SW 1271 (cell line): ENCODE measurements around the gene GSTM1.
"Not testable (repeated sequence)": the region's sequence is repeated elsewhere in the genome, so short reads cannot be mapped to it uniquely, and the experiment has no call there.

Source experiments
- DNase-seq, 2 experiments: peaks; one replicate each; lab custom pipeline; 2025; lab: John Stamatoyannopoulos, UW

Gene GSTM1

DNA sequence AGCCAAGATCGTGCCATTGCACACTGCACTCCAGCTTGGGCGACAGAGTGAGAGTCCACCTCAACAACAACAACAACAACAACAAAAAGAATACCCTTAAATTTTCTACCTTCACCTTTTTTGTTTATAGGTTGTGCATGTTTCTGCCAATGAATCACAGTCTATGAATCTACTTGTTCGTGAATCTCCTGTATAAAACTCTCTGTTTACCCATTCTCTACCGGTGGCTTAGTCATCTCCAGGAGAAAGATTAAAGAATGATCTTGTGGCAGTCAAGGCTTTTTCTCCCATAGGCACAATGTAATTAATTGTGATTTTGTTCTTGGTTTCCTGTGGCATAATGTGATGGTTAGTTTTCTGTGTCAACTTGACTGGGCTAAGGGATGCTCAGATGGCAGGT, 10.2 kb downstream of the GSTM1 start:
- DNase-seq, result not testable (repeated sequence)

- DNase-seq, result not testable (repeated sequence)
Measured at GRCh38 chr1:109702940-109703339, 15.3 kb downstream of the GSTM1 start.

- no peak for DNase-seq
Measured at GRCh38 chr1:109704173-109704572, 16.6 kb downstream of the GSTM1 start.

DNA sequence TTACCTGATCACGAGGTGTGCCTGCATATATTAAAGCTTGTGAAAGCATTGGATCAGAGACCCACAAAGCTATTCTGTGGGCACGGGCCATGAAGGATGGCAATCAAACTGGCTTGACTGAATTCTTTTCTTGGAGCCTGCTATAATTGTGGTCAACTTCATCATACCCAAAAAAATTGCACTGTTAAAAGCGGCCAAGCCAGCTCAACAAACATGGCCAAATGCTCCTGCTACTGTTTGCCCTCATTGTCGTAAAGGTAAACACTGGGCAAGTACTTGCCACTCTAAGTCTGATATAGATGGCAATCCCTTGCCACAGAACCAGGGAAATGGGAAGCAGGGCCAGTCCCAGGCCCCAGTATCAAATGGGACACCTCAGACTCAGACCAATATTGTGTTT, 17.8 kb downstream of the GSTM1 start:
- no peak for DNase-seq

DNA sequence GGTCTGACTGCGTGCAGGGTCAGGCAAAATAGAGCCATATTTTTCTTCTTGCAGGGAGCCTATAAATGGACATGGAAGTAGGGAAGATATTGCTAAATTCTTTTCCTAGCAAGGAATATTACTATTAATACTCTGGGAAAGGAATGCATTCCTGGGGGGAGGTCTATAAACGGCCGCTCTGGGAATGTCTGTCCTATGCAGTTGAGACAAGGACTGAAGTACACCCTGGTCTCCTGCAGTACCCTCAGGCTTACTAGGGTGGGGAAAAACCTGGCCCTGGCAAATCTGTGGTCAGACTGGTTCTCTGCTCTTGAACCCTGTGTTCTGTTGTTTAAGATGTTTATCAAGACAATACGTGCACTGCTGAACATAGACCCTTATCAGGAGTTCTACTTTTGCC, 21.3 kb downstream of the GSTM1 start:
- not testable (repeated sequence) for DNase-seq

- DNase-seq, result not testable (repeated sequence)
Measured at GRCh38 chr1:109709822-109710221, 22.2 kb downstream of the GSTM1 start.

DNA sequence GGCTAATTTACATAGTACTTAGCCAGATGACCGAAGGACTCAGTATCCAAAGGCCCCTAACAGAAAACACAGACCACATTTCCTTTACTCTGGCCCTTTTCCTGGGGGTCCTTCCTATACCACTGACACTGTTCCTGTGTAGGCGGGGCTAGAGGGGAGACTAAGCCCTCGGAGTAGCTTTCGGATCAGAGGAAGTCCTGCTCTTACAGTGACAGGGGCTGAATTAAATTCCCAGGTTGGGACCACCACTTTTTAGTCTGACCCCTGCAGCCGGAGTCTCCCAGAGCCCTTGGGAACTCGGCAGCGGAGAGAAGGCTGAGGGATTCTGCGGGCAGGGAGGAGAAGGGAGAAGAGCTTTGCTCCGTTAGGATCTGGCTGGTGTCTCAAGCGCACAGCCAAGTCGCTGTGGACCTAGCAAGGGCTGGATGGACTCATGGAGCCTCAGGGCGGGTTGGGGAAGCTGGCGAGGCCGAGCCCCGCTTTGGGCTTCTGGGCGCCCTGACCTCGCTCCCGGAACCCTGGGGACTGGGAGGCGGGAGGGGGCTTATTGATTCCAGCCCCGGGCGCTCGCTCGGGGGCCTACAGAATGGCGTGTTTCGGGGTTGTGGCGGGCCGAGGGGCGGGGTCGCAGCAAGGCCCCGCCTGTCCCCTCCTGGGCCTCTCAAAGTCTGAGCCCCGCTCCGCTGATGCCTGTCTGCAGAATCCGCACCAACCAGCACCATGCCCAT, 24.1 kb downstream of the GSTM1 start, which contains the start of gene GSTM5:
Gene GSTM5 (plus strand): TSS at position 659 of the 728 bp plus-strand sequence. CDS start 62 bp downstream, at position 721.
- DNase-seq, result not testable (repeated sequence)

- no peak for DNase-seq
Measured at GRCh38 chr1:109712321-109712864, 24.8 kb downstream of the GSTM1 start.

DNA sequence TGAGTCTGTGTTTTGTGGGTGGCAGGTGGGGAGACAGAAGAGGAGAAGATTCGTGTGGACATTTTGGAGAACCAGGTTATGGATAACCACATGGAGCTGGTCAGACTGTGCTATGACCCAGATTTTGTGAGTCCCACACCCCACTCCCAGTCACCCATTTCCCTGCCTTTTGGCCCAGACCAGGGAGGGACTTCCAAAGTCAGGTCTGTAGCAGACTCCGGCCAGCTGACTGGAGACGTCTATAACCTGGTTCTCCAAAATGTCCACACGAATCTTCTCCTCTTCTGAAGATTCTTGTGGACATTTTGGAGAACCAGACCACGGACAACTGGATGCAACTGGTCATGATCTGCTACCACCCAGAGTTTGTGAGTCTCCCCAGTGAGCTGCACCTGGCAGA, 26.0 kb downstream of the GSTM1 start:
- no peak for DNase-seq

- no peak for DNase-seq
Measured at GRCh38 chr1:109714661-109715372, 27.2 kb downstream of the GSTM1 start.

DNA sequence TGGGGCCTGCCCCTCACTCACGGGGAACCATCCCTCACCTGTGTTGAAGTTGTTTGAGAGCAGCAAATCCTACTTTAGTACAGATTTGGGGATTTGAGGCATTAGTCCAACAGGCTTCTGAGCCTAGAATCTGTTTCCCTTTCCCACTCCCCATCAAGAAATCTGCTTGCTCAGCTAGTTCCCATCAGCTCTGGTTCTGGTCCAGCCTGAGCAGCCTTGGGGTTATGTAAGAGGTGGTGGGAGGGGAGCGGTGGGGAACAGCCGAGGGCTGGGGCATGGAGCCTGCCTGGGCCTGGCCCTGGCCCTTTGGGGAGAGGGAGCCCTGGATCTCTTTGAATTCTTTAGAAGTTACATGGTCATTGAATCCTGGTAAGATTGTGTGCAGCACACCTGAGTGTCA, 28.5 kb downstream of the GSTM1 start:
- DNase-seq, result no peak

GRCh38 chr1:109716570-109717090, 29.0 kb downstream of the GSTM1 start:
- no peak for DNase-seq

- no peak for DNase-seq
Measured at GRCh38 chr1:109717729-109718128, 30.1 kb downstream of the GSTM1 start.

DNA sequence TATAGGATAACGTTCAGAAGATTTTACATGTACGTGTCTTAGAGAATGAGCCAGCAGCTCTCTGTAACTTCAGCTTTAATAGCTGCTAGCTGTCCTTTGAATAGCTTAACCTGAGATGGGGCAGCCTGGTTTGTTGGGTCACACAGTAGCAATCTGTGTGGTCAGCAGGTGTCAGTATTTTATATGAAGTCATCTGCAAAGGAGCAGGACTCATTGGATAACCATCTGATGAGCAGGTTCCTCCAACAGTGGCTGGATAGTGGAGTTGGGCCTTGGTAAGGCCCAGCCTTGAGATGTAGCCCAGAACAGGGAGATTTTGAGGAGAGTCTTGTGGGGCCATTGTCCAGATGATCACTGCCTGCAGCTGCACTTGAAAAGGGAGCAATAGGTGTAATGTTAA, 30.9 kb downstream of the GSTM1 start:
- DNase-seq, result peak in 1 of 2 experiments; percentile 9

DNA sequence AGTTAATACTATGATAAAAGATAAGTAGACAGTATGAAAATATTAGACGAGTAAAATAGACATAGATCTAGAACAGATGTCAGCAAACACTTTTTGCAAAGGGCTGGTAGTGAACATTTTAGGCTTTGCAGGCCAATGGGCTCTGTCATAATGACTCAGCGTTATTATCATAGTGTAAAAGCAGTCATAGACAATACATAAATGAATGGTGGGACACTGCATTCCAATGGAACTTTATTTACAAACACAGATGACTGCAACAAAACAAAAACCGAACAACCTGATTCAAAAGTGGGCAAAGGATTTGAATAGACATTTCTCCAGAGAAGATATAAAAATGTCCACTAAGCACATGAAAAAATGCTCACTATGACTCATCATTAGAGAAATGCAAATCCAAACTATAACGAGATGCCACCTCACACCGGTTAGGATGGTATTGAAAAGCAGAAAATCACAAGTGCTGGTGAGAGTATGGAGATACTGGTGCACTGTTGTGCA, 31.8 kb downstream of the GSTM1 start:
- no peak for DNase-seq

DNA sequence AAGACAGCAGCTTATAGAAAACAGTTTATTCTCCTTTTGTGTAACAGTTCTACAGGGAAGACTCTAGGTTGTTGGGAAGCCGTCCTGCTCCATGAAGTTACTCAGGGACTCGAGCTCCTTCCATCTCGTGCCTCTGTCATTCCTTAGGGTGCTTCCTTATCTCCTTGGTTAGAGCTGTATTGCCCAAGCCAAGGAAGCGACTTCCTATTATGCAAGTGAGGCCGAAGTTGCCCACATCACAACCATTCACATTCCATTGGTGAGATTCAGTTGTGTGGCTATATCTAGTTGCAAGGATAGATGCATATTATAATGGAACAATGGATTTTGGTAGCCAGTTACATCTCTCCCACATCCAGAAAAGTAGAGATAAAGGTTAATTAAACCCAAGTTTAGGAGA, 33.4 kb downstream of the GSTM1 start:
- no peak for DNase-seq

GRCh38 chr1:109721971-109722370, 34.4 kb downstream of the GSTM1 start:
- no peak for DNase-seq

- no peak for DNase-seq
Measured at GRCh38 chr1:109722908-109723691, 35.5 kb downstream of the GSTM1 start.

DNA sequence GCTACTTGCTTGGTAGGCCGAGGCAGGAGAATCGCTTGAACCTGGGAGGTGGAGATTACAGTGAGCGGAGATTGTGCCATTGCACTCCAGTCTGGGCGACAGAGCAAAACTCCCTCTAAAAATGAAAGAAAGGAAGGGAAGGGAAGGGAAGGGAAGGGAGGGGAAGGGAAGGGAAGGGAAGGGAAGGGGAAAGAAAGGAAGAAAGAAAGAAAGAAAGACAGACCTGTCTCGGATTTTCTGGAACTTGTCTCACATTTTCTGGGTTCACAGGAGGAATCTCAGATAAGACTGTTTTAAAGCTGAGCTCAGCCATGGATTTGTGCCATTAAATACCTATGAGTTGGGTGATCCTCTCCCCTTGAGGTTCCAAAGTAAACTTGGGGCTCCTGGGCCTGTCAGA, 37.3 kb downstream of the GSTM1 start:
- DNase-seq, result no peak

DNA sequence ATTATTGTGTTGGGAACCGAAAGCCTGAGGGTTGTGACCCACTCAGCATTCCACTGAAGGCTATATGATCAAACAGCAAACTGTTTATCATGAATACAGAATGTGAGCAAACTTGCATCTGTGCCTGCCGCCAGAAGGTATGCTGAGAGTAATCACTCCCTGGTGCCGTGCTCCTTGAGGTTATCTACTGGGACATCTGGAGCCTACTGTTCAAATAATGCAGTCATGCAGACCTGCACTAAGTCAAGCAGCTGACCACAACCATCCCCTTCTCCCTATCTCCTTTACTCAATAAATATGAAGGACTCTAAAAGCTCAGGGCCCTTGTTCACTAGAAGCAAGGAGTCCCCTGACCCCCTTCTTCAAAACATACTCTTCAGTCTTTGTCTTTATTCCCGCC, 37.9 kb downstream of the GSTM1 start:
- no peak for DNase-seq

GRCh38 chr1:109726007-109726406, 38.4 kb downstream of the GSTM1 start:
- DNase-seq, result no peak
